Testis (tissue), 3 donors: ENCODE results near the gene SPEM2. TPM values are rescaled to one million over a fixed set of nuclear protein-coding genes. Genes with fewer than 3 reads are reported as not detected.
"Not testable (repeated sequence)": the region's sequence is repeated elsewhere in the genome, so short reads cannot be mapped to it uniquely, and the experiment has no call there.

Experiments
- DNase-seq: peaks from one replicate; pipeline ENCODE4 v3.0.0-alpha.2; 2019
- H3K27ac ChIP-seq, 2 donors: fragments of 200-600 bp; sonication (generic); one replicate each; pipeline ENCODE4 v1.5.1; 2019
- H3K27me3 ChIP-seq: fragments of 200-600 bp; sonication (generic); one replicate; pipeline ENCODE4 v1.5.1; 2019
- H3K36me3 ChIP-seq: fragments of 200-600 bp; sonication (generic); one replicate; pipeline ENCODE4 v1.5.1; 2017; ENCODE audit warnings: low read depth; ENCODE audit errors: missing control alignments
- H3K4me1 ChIP-seq: fragments of 200-600 bp; sonication (generic); one replicate; pipeline ENCODE4 v1.5.1; 2019
- H3K4me3 ChIP-seq, 2 donors: fragments of 200-600 bp; sonication (generic); one replicate each; pipeline ENCODE4 v1.5.1; 2017 to 2019
- H3K9me3 ChIP-seq: fragments of 200-600 bp; sonication (generic); one replicate; pipeline ENCODE4 v1.5.1; 2017
- POLR2A ChIP-seq: fragments of 450-650 bp; IDR thresholded peaks from one replicate; pipeline ENCODE4 v1.6.1; 2017; ENCODE audit warnings: antibody characterized with exemption, mild to moderate bottlenecking, moderate library complexity
- WGBS, 2 donors: methylation state at CpG; one replicate each; pipeline ENCODE4 v1.1.5; 2018; 5-methylcytosine and 5-hydroxymethylcytosine counted together
- intact Hi-C: fragments of 100-400 bp; cut with DNase I; formaldehyde crosslinking; loops from one replicate; pipeline ENCODE4 v1.15.1; 2023; ENCODE audit warnings: low total_unique reads
- polyA plus RNA-seq: library from polyadenylated mRNA; stranded (reverse); fragments of 350-450 nt; fragmentation: Illumina TruSeq; extraction: RNeasy Lipid Tissue Mini Kit (QIAGEN cat#74804); gene quantifications from one replicate; pipeline ENCODE4 v1.2.3, GENCODE V29; 2014; ENCODE audit warnings: low read depth, low replicate concordance; ENCODE audit not compliant: insufficient read depth
- total RNA-seq, 2 donors: library from RNA; depleted of rRNA; stranded (reverse); fragments of >200 nt; gene quantifications; one replicate each; pipeline ENCODE4 v1.2.3, GENCODE V29; 2016
- TF ChIP-seq, protein P1 (sequence below), 3 experiments: fragments of 450-650 bp in 2 of 3; fragments of 200-600 bp in 1 of 3; sonication (generic) in 1 of 3; IDR thresholded peaks; one replicate each; pipeline ENCODE4 v1.5.1; 2016 to 2019; ENCODE audit warnings: antibody characterized with exemption in 3 of 3, mild to moderate bottlenecking in 2 of 3, moderate library complexity in 1 of 3

SPEM2 gene
- total and polyA plus RNA-seq, 3 donors from 2014 or later, result 41.4 to 202 (median 111) TPM

DNA sequence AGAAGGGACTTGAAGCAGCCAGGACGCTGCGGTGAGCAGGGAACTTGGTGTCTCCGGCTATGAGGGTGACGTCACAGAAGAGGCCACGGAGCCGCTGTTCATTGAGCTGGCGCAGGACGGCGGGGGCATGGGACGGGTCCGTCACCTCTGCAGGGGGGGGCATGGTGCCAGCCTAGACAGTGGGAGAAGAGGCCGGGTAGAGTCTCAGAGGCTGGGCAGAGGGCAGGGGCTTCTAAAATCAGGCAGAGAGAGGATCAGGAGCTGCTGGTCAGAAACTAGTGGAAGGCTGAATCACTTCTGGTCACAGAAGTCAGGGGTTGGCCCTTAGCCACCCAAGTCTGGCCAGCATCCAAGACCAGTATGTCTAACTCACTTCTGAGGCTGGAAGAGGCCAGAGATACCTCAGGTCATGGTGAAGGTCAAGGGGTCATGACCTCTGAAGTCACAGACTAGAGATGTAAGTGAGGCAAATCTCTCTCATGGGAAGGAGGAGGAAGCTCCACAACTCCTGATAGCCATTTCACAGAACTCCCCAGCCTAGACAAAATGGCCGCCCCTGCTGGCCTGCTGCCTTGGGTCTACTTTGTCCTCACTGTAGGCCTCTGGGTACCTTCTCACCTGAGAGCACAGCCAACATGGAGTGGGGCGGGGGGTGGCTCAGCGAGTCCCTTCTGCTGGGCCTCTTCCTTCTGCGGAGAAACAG is 41.4 kb downstream of the SPEM2 start:
- TF ChIP-seq, protein P1, sequence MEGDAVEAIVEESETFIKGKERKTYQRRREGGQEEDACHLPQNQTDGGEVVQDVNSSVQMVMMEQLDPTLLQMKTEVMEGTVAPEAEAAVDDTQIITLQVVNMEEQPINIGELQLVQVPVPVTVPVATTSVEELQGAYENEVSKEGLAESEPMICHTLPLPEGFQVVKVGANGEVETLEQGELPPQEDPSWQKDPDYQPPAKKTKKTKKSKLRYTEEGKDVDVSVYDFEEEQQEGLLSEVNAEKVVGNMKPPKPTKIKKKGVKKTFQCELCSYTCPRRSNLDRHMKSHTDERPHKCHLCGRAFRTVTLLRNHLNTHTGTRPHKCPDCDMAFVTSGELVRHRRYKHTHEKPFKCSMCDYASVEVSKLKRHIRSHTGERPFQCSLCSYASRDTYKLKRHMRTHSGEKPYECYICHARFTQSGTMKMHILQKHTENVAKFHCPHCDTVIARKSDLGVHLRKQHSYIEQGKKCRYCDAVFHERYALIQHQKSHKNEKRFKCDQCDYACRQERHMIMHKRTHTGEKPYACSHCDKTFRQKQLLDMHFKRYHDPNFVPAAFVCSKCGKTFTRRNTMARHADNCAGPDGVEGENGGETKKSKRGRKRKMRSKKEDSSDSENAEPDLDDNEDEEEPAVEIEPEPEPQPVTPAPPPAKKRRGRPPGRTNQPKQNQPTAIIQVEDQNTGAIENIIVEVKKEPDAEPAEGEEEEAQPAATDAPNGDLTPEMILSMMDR (IDR thresholded peaks at IDR 0.05), result no peak
- no peak for TF ChIP-seq POLR2A
- Histone ChIP-seq H3K4me3 (no peak overlapping the region), H3K27me3 (no peaks in the 10 kb centered on the region), H3K36me3 (no peaks in the 10 kb centered on the region), H3K9me3 (no peaks in the 10 kb centered on the region), H3K27ac (peak overlapping the region; percentile 31 to 80), H3K4me1 (peaks cover 16% of the 10 kb centered on the region)
- intact Hi-C loops, result no loop called here
- peak; percentile 80 for DNase-seq
- WGBS, 2 donors, result 57 to 65% methylated on average over 15 to 16 of the region's 16 CpGs

DNA sequence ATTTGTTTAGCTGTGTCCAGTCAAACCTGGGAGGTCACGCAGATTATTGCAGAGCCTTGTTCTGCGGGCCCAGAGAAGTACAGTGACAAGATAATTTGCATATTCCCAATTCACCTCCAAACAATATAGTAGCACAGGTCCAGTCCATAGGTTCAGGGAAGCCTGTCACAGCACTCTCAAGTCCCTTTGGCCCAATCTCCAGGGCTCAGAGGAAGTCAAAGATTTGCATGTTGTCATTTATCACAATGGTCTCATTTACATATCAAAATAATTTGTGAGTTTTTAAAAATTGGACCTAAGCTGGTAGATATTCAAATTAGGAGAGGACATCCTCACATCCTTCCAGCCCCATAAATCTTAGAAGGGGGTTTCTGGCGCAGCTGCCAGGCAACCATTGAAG is 42.1 kb downstream of the SPEM2 start:
- H3K9me3 ChIP-seq, result no peaks in the 10 kb centered on the region
- no peaks in the 10 kb centered on the region for H3K27me3 ChIP-seq
- DNase-seq, result no peak
- intact Hi-C loops, result no loop called here
- no peaks in the 10 kb centered on the region for H3K36me3 ChIP-seq
- no peak overlapping the region for H3K4me3 ChIP-seq
- peaks cover 16% of the 10 kb centered on the region for H3K4me1 ChIP-seq
- no peak for TF ChIP-seq POLR2A
- TF ChIP-seq, protein P1 (IDR thresholded peaks at IDR 0.05), result no peak
- H3K27ac ChIP-seq, result peak overlapping the region in 1 of 2 donors; percentile 80
- 90 to 96% methylated on average over 3 of the region's 3 CpGs for WGBS, 2 donors

DNA sequence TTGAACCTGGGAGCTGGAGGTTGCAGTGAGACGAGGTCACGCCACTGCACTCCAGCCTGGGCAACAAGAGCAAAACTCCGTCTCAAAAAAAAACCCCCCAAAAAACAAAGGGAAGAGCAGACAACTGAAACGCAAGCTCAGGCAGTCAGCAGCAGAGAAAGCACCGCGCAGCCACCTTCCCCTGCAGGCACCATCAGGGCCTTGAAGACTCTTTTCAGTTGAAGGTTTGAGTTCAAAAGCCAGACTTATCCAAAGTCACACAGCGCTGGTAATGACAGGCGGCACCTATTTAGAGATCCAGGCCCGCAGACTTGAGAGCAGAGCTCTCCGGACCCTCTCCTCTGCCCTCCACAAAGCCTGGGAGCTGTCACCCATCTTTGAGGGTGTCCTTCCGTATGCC is 42.9 kb downstream of the SPEM2 start:
- Histone ChIP-seq H3K4me1 (peaks cover 16% of the 10 kb centered on the region), H3K27ac (no peak overlapping the region), H3K36me3 (no peaks in the 10 kb centered on the region), H3K4me3 (no peak overlapping the region), H3K27me3 (no peaks in the 10 kb centered on the region), H3K9me3 (no peaks in the 10 kb centered on the region)
- DNase-seq, result no peak
- 92 to 95% methylated on average over 11 of the region's 11 CpGs for WGBS, 2 donors
- TF ChIP-seq, protein P1 (IDR thresholded peaks at IDR 0.05), result no peak
- no peak for TF ChIP-seq POLR2A
- intact Hi-C loops, result no loop called here

DNA sequence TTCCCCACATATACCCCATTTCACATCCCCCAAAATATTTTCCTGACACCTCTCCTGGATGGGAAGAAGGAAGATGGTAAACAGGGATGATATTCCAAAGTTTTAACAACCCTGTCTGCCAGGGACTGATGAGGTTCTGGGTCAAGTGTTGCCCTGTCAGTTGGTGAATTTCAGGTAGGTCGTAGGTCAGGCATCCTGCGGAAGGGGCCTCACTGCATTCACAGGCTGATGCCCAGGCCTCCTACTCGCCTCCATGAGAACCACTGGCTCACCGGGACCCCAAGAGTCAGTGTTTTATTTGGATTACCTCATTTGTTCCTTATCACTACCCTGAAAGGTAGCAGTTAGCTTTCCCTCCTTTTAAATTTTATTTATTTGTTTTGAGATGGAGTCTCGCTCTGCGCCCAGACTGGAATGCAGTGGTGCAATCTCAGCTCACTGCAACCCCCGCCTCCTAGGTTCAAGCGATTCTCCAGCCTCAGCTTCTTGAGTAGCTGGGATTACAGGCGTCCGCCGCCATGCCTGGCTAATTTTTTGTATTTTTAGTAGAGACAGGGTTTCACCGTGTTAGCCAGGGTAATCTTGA is 43.5 kb downstream of the SPEM2 start:
- Histone ChIP-seq H3K9me3 (no peaks in the 10 kb centered on the region), H3K4me1 (peaks cover 16% of the 10 kb centered on the region), H3K27ac (no peak overlapping the region), H3K4me3 (no peak overlapping the region), H3K27me3 (no peaks in the 10 kb centered on the region), H3K36me3 (no peaks in the 10 kb centered on the region)
- WGBS, 2 donors, result 75 to 78% methylated on average over 12 of the region's 12 CpGs
- TF ChIP-seq, protein P1 (IDR thresholded peaks at IDR 0.05), result no peak
- TF ChIP-seq POLR2A, result no peak
- intact Hi-C loops, result no loop called here
- DNase-seq, result no peak

DNA sequence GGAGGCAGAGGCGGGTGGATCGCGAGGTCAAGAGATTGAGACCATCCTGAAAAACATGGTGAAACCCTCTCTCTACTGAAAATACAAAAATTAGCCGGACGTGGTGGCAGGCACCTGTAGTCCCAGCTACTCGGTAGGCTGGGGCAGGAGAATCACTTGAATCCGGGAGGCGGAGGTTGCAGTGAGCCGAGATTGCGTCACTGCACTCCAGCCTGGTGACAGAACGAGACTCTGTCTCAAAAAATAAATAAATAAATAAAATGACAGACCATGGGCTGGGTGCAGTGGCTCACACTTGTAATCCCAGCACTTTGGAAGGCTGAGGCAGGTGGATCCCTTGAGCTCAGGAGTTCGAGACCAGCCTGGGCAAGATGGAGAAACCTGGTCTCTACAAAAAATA is 44.4 kb downstream of the SPEM2 start:
- H3K36me3 ChIP-seq, H3K27ac ChIP-seq, H3K9me3 ChIP-seq, DNase-seq, H3K4me3 ChIP-seq, H3K27me3 ChIP-seq, intact Hi-C loops: not testable (repeated sequence)
- peaks cover 16% of the 10 kb centered on the region for H3K4me1 ChIP-seq
- WGBS, 2 donors, result 95 to 97% methylated on average over 12 of the region's 12 CpGs

DNA sequence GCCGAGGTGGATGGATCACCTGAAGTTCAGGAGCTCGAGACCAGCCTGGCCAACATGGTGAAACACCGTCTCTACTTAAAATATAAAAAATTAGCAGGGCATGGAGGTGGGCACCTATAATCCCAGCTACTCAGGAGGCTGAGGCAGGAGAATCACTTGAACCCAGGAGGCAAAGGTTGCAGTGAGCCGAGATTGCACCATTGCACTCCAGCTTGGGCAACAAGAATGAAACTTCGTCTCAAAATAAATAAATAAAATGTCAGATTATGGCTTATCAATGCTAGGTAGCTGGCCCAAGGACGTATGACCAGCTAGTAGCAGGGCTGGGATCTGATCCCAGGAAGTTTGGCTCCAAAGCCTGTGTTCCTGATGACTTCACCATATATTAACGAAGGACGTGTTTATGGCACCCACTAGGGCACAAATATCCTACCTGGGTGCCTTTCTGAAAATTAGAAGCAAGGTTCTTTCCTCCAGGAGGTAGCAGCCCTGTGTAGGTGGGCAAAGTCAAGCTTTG is 45.1 kb downstream of the SPEM2 start:
- intact Hi-C loops, H3K4me3 ChIP-seq, DNase-seq, H3K9me3 ChIP-seq, H3K27ac ChIP-seq, H3K36me3 ChIP-seq, H3K27me3 ChIP-seq: not testable (repeated sequence)
- peaks cover 16% of the 10 kb centered on the region for H3K4me1 ChIP-seq
- WGBS, 2 donors, result 69% methylated on average over 8 of the region's 8 CpGs
